ACC112 (cell line): Measurements from ENCODE around the gene PSMB11.

Experiments
- H2AFZ ChIP-seq: fragments of 200-600 bp; sonication (generic); one replicate; pipeline ENCODE4 v1.6.0; 2017; ENCODE audit warnings: antibody characterized with exemption, low read length; ENCODE audit not compliant: unreplicated experiment
- H3K27ac ChIP-seq: fragments of 200-600 bp; sonication (generic); 2 replicates; pipeline ENCODE4 v1.5.1; 2014; ENCODE audit warnings: low read depth, mild to moderate bottlenecking, antibody characterized with exemption, low read length, moderate library complexity
- H3K27me3 ChIP-seq: fragments of 200-600 bp; sonication (generic); 2 replicates; pipeline ENCODE4 v1.6.1; 2014; ENCODE audit warnings: mild to moderate bottlenecking, antibody characterized with exemption, low read length, moderate library complexity, mixed read lengths; ENCODE audit not compliant: insufficient read depth
- H3K36me3 ChIP-seq: fragments of 200-600 bp; sonication (generic); 2 replicates; pipeline ENCODE4 v1.6.1; 2016; ENCODE audit warnings: mild to moderate bottlenecking, antibody characterized with exemption, low read length, moderate library complexity, mixed read lengths; ENCODE audit not compliant: insufficient read depth
- H3K4me1 ChIP-seq: fragments of 200-600 bp; sonication (generic); one replicate; pipeline ENCODE4 v1.6.1; 2016; ENCODE audit warnings: low read length, mixed read lengths; ENCODE audit not compliant: insufficient read depth, unreplicated experiment, control insufficient read depth
- H3K4me3 ChIP-seq: fragments of 200-600 bp; sonication (generic); 2 replicates; pipeline ENCODE4 v1.5.1; 2014; ENCODE audit warnings: mild to moderate bottlenecking, low read depth, low read length
- H3K79me2 ChIP-seq: fragments of 200-600 bp; sonication (generic); one replicate; pipeline ENCODE4 v1.6.0; 2016; ENCODE audit warnings: low read length; ENCODE audit not compliant: control insufficient read depth, unreplicated experiment, insufficient read depth

Gene PSMB11

DNA sequence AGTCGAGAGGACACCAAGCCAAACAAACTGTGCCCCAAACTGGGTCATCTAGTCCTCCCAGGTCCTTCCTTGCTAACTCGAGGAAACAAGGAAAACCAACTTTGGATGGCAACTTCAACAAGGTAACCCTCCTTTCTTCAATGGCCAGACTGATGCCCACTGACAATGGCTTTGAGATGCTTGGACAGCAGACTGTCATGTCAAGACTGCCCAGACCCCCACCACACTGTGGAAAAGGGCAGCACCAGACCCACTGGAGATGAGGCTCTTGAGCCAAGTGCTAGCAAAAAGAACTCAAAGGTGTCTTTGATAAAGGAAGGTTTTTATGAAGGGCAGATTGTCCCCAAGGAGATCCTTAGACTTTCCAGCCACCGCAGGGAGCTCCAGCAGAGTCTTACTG is 24.4 kb downstream of the PSMB11 start:
- Histone ChIP-seq H3K36me3 (peaks cover 49% of the 10 kb centered on the region), H3K79me2 (peaks cover 52% of the 10 kb centered on the region), H3K4me3 (no peak overlapping the region)

DNA sequence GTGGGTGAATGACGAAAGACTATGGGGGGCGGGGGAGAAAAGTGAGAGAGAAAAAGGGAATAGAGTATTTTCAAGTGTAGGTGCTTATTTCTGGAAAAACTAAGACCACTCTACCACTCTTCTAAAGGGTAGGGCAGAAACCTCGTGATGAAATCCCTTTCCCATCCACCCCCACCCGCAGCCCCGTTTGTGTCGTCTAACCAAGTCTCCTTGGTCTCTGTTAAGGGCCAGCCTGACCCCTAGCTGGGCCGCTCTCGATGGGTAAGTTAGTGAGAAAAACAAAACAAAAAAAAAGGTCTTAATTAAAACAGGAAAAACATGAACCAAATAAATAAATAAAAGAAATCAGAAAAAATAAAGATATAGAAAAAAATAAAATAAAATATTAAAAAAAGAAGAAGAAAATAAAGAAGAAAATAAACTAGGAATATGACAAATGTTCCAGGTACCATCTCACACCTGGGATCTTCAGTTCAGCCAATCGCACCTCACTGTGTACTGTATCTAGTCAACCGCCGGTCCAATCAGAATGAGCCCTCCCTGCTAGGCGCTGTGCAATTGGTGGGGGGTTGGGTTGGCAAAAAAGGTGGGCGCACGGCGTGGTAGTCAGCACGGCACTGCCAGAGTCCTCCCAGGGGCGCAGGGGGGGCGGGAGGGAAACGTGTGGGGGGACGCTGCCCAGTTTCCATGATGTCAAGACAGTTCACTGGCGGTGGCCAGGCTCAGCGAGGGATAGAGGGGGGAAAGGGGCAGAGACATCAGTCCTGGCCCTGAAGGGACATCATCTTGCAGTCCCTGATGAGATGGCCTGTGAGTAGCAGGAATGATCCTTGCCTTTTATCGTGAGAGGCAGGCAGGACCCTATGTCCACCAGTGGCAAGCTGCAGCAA is 25.1 kb downstream of the PSMB11 start:
- no peak overlapping the region for H3K27ac ChIP-seq
- H3K36me3 ChIP-seq, result peaks cover 51% of the 10 kb centered on the region
- no peaks in the 10 kb centered on the region for H3K27me3 ChIP-seq
- peaks cover 52% of the 10 kb centered on the region for H3K79me2 ChIP-seq
- peaks cover 39% of the 10 kb centered on the region for H3K4me1 ChIP-seq
- H2AFZ ChIP-seq, result no peak overlapping the region
- H3K4me3 ChIP-seq, result no peak overlapping the region

More for the DNA sequence above, 24.4 kb downstream of the PSMB11 start:
- Histone ChIP-seq H2AFZ (no peak overlapping the region), H3K27ac (no peak overlapping the region), H3K4me1 (peaks cover 33% of the 10 kb centered on the region), H3K27me3 (no peaks in the 10 kb centered on the region)

DNA sequence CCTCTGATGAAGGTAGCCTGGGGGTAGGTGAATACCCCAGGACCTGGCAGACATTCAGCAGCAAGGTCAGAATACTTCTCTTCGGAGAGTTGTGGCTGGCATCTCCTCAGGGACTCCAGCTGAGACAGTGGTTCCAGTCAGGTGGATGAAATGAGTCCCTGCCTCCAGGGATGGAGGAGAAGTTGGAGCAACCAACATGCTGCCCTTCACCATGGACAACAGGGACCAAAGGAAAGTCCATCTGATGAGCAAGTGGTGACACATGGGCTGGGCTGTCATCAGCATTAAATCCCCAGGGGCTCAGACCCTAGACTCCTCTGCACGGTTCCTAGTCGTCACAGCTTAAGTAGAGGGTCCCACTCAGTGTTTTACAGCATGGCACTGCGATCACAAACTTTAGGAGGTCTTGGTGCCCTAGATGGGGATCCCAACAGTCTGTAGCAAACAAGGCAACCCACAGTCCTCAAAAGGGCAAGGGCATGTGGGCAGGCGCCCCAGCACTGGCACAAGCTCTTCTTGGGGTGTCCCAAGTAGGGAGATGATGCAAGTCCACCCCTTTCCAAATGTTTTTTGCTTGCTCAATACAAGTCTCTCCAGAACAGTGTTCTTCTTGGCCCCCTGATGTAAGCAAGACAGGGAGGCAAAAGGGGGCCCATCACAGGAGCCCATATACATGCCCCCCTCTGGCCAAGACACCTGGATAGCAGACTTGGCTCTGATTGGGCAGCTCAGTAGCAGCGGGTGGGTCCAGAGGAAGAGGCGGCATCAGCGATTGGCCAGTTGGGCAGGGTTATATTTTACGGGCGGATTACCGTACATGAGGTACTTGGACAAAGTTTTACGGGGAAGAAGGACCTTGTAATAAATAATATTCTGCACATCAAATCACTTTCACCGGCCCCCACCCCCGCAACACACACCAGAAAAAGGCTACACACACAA is 26.1 kb downstream of the PSMB11 start:
- Histone ChIP-seq H3K79me2 (peaks cover 52% of the 10 kb centered on the region), H3K27ac (no peak overlapping the region), H3K4me3 (peak overlapping the region; percentile 22; the same call in 1 of the 2 replicates), H3K36me3 (peaks cover 51% of the 10 kb centered on the region), H3K4me1 (peaks cover 37% of the 10 kb centered on the region), H3K27me3 (no peaks in the 10 kb centered on the region), H2AFZ (no peak overlapping the region)

DNA sequence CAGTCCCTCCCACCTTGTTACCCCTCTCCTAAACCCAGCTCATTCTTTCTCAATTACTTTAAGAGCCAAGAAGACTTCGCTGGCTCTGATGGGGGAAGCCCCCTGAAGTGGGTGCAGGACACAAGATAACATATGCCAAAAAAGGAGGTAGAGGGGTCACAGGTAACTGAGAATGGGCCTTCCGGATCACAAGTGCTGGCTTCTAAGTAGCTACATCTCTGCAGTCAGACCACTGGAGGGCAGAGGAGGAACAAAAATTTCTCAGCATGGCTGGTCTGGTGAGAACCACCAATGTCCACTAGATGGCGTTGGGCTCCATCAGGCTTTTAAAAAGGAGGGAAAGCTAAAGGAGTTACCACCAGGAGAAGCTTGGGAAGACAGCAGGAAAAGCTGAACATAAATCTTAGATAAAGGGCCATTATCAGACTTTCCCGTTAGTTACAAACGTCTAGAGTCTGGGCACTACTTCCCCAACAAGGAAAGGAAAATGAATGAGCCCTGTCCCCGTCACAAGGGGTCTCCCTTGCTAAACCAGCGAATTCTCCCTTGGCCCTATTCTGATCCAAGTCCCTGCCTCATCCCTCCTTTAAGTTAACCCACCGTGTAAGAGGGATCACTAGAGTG is 26.9 kb downstream of the PSMB11 start:
- H2AFZ ChIP-seq, result no peak overlapping the region
- H3K27me3 ChIP-seq, result no peaks in the 10 kb centered on the region
- peaks cover 44% of the 10 kb centered on the region for H3K36me3 ChIP-seq
- H3K4me3 ChIP-seq, result peak overlapping the region; percentile 30
- H3K27ac ChIP-seq, result peak overlapping the region; percentile 48
- peaks cover 52% of the 10 kb centered on the region for H3K79me2 ChIP-seq
- peaks cover 37% of the 10 kb centered on the region for H3K4me1 ChIP-seq

DNA sequence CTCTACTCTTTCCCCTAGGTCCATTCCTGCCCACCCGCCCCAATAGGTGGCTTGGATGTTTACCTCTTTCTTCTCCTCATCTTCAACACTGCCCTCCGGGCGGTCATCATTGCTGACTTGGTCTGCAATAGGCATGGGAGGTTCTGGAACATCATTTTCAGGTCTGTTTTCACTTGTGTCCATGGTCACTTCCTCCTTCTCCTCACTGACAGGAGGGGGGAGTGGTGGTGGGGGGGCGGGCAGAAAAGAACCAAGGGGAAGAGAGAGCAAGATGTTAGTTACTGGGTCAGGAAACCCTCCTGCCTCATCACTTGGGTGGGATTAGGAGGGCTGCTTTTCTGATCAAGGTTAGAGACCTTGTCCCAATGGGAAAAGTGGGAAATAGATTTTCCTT is 27.4 kb downstream of the PSMB11 start:
- peaks cover 41% of the 10 kb centered on the region for H3K36me3 ChIP-seq
- peaks cover 52% of the 10 kb centered on the region for H3K79me2 ChIP-seq
- H3K27me3 ChIP-seq, result no peaks in the 10 kb centered on the region
- H2AFZ ChIP-seq, result no peak overlapping the region
- peaks cover 37% of the 10 kb centered on the region for H3K4me1 ChIP-seq
- peak overlapping the region; percentile 30 for H3K4me3 ChIP-seq
- peak overlapping the region; percentile 48 for H3K27ac ChIP-seq

DNA sequence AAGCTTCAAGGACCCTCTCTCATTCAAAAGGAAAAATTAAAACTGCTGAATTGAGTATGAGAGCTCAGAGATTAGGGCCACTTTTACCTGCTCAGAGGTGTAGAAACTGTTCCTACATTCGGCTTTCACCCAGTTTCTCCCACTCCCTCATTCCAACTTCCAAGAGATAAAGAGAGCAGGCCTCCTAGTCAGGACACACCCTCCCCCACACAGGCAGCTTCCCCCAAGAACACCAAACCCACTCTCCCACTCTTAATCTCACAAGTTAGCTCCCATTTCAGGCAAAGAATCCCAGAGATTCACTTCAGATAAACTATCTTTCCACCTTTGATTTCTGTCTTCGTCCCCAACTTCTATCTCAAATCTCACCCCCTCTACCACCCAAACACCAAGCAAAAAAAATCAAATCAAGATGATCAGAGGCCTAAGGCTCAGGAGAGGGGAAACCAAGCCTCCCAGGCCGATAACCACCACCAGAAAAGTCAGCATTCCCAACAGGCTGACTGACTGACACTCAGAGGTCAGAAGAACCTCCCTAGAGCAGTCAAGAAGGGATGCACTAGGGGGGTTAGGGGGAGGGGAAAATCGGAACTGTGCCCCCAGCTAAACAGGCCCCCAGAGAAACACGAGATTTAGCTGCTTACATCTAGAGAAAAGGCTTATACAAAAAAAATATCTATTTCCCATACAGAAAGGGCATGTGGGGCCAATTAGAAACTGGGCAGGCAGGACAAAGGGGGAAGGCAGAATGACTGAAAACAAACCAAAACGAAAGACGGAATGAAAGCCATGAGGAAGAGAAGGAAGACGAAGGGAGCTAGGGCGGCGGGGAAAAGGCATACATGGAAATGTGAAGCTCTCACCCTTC is 28.5 kb downstream of the PSMB11 start:
- Histone ChIP-seq H3K4me1 (peaks cover 37% of the 10 kb centered on the region), H3K4me3 (peak overlapping the region; percentile 92), H3K79me2 (peaks cover 59% of the 10 kb centered on the region), H3K36me3 (peaks cover 39% of the 10 kb centered on the region), H2AFZ (no peak overlapping the region), H3K27ac (peak overlapping the region; percentile 71), H3K27me3 (no peaks in the 10 kb centered on the region)

DNA sequence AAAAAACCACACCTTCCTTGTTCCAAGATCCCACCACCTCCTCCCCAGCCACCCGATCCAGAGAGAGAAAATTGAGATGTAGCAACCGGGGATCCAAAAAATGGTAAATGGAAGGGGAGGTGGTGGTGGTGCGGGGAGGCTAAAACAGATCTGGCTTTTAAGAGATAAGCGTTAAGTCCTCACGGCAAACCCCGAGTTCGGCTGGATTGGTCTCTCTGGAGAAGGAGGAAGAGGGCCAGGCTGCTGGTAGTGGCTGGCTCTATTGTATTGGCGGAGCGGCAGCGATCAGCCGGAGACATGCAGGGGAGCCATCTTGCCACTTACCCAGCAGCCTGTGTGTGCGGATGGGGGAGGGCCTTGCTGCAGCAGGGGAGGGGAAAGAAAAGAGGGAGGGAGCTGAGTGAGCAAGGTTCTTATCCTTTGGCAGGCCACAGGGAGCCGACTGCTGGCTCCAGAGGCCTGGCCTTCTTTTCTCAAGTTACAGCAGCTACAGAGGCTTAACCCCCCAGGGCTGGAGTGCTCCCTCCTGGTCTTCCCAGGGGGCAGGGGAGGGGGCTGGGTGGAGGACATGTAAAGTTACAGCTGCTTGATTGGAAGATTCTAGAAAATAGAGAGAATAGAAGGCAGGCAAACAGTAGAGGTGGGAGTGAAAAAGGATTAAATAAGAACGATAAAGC is 29.4 kb downstream of the PSMB11 start:
- Histone ChIP-seq H3K4me3 (peak overlapping the region; percentile 92), H2AFZ (no peak overlapping the region), H3K79me2 (peaks cover 59% of the 10 kb centered on the region), H3K27ac (peak overlapping the region; percentile 71), H3K36me3 (peaks cover 36% of the 10 kb centered on the region), H3K4me1 (peaks cover 37% of the 10 kb centered on the region), H3K27me3 (no peaks in the 10 kb centered on the region)

DNA sequence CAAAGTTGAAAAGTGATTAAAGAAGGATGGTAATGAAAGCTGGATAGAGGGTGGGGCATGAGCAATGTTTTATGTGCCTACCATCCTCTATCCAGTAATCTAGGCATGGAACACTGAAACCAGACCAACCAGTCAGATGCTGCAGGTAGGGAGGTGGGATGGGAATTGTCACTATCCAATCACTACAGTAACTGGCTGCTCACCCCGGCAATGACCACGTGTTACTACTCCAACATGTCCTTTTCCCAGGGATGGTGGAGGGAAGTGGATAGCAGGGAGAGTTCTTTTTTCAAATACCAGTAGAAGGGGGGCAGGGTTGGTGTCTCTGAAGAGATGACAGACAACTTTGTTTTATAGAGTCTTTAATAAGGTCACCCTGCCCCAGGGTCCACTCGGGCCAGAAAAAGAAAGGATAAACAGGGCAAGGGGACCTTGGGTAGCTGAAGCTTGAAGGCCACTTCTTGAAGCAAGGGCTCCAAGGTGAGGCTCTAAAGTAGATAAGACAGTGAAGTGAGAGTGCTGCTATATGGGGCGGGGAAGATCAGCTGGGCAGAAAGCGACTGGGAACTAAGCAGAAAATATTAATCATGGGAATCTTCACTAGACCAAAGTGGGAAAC is 30.0 kb downstream of the PSMB11 start:
- H3K36me3 ChIP-seq, result peaks cover 39% of the 10 kb centered on the region
- peak overlapping the region; percentile 92 for H3K4me3 ChIP-seq
- no peak overlapping the region for H2AFZ ChIP-seq
- H3K27me3 ChIP-seq, result no peaks in the 10 kb centered on the region
- peak overlapping the region; percentile 71 for H3K27ac ChIP-seq
- peaks cover 41% of the 10 kb centered on the region for H3K4me1 ChIP-seq
- peaks cover 58% of the 10 kb centered on the region for H3K79me2 ChIP-seq

DNA sequence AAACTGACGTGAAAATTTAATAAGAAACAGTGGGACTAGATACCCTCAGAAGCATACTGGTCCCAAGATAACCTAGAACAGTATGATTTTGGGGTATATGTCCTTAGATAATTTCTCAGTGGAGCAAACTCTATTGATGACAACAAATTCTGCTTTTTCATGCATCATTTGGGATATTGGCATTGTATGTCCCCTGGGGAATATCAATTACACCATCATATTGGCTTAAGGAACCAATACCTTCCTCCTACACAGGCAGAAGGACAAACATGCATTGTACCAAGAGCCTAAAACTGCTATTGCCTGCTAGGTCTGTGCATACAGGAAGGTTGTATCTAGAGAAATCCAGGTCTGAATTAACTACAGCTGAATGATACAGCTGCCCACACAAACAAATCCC is 32.9 kb downstream of the PSMB11 start:
- no peaks in the 10 kb centered on the region for H3K27me3 ChIP-seq
- peaks cover 47% of the 10 kb centered on the region for H3K4me1 ChIP-seq
- no peak overlapping the region for H2AFZ ChIP-seq
- H3K79me2 ChIP-seq, result peaks cover 33% of the 10 kb centered on the region
- no peak overlapping the region for H3K4me3 ChIP-seq
- H3K36me3 ChIP-seq, result peaks cover 34% of the 10 kb centered on the region
- no peak overlapping the region for H3K27ac ChIP-seq
